GM21423 (cell line): ENCODE measurements around the gene SCG2.

Source experiments
- ATAC-seq: cut with Tn5 transposase; IDR thresholded peaks from one replicate; pipeline ENCODE4 v1.9.1; 2021; ENCODE audit warnings: mild to moderate bottlenecking, moderate library complexity; ENCODE audit not compliant: unreplicated experiment

The SCG2 gene

GRCh38 chr2:223582001-223582400, 20.2 kb downstream of the SCG2 start:
- ATAC-seq, result no peak

DNA sequence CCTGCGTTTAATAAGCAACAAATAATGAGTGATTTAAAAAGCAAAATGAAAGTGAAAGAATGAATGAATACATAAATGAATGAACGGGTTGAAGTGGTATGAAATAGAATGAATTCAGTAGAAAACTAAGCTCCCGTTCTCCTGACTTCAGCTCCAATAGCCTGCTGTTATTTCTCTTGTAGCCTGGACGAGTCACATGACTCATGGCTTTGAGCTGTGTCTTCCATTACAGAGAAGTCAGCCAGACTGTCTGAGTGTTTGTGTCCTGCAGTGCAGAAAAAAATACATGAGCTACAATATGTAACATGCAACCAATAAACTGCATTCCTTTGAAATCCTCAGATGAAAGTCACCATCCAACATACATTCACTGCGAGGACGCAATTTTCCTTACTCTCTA, 21.2 kb downstream of the SCG2 start:
- no peak for ATAC-seq

DNA sequence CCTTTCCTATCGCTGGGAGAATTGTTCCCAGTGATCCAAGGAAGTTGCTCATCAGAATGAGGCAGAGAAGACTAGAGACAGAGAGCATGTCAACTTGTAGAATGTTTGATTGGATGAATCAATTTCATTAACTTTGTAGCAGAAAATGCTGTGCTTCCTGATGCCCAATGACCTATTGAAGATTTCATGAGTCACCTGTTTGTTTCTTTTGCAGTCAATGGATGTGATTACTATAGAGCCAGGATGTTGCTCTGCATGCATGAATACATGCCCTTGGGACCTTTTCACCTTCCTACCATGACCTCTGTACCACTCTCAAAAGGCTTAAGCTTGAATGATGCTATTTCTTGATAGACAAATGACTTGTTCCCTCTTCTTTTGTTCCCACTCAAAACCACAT, 23.3 kb downstream of the SCG2 start:
- ATAC-seq, result no peak

GRCh38 chr2:223576873-223577272, 25.3 kb downstream of the SCG2 start:
- no peak for ATAC-seq

GRCh38 chr2:223570784-223571183, 31.4 kb downstream of the SCG2 start:
- no peak for ATAC-seq

GRCh38 chr2:223566396-223566795, 35.8 kb downstream of the SCG2 start:
- ATAC-seq, result no peak

GRCh38 chr2:223563462-223563861, 38.7 kb downstream of the SCG2 start:
- no peak for ATAC-seq

- ATAC-seq, result no peak
Observed at GRCh38 chr2:223562078-223562477, 40.1 kb downstream of the SCG2 start.

- no peak for ATAC-seq
Observed at GRCh38 chr2:223560749-223561435, 41.3 kb downstream of the SCG2 start.

- ATAC-seq, result no peak
Observed at GRCh38 chr2:223558970-223559369, 43.2 kb downstream of the SCG2 start.

- no peak for ATAC-seq
Observed at GRCh38 chr2:223554923-223555322, 47.2 kb downstream of the SCG2 start.

DNA sequence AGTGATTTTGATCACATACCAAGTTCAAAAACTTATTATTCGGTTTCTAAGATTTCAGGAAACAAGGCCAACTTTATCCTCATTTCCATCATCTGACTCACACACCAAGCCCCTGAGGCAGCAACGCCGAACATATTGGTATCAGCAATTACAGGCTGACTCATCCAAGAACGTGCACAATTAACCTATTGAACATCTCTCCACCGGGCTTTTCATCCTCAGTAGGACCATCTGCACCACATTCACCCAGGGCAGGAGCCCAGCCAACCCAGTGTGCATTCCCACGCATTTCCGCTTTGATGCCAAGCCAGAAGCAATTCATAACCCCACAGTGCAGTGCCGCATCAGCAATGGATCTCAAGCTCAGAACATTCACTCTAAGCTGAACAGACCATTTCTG, 52.9 kb downstream of the SCG2 start:
- no peak for ATAC-seq

DNA sequence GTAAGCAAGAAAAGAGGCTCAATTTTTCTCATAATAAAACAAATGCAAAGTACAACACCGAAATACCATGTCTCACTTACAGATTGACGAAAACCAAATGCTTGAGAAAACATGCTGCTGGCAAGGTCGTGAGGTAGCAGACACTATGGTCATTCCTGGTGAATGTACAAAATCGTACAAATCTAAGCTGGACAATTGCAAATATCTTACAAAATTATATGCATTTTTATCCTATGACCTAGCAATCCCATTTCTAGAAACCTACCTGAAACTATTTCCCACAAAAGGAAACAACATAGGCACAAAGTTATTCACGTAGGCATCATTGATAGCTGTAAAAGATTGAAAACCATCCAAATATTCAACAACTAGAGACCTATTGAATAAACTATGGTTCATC, 54.0 kb downstream of the SCG2 start:
- no peak for ATAC-seq
